ENCODE data around the gene NLRP1. TPM values are rescaled to one million over a fixed set of nuclear protein-coding genes. Genes with fewer than 3 reads are reported as not detected.
A peak's percentile ranks its signal among the peaks of the same experiment; 100 is the strongest.

Gene NLRP1
- total and polyA plus RNA-seq, 9 of the 15 experiments (the other 6 are each of a cell fraction or from before 2014, with no cell fraction given) = 4.0 to 69.4 (median 27.7) TPM

GRCh38 chr17:5532581-5532980 is 51.7 kb downstream of the NLRP1 start:
- no peak for TF ChIP-seq ZNF263 (CRISPR knock-in tag; IDR thresholded peaks at IDR 0.05; ENCODE audit: borderline replicate concordance)
- TF ChIP-seq ZNF586 (CRISPR knock-in tag; conservative IDR thresholded peaks at IDR 0.05) = no peak
- TF ChIP-seq ATF1 (CRISPR knock-in tag; IDR thresholded peaks at IDR 0.05) = no peak
- no peak for TF ChIP-seq ATF1 (tag; IDR thresholded peaks at IDR 0.05)
- TF ChIP-seq EP400 (IDR thresholded peaks at IDR 0.05) = no peak
- no peak for TF ChIP-seq ZNF121 (CRISPR knock-in tag; conservative IDR thresholded peaks at IDR 0.05)
- no peak for TF ChIP-seq CBX2 (IDR thresholded peaks at IDR 0.05; ENCODE audit: insufficient read depth, low read length, poor library complexity, severe bottlenecking)
- no peaks in the 10 kb centered on the region for H4K20me1 ChIP-seq (replicated peaks; ENCODE audit: control insufficient read depth, insufficient read depth, low read length)
- peaks cover 66% of the 10 kb centered on the region; the same call in 2 of the 3 replicates for H3K36me3 ChIP-seq (ENCODE audit: control insufficient read depth, insufficient read depth, low read length)
- no peaks in the 10 kb centered on the region for H3K79me2 ChIP-seq (ENCODE audit: control insufficient read depth, insufficient read depth, low read length)
- in situ Hi-C loops (cut with MboI) (no loop called here), intact Hi-C loops (cut with micrococcal nuclease) (no loop called here)
- 100% methylated on average over 5 of the region's 8 CpGs for WGBS (ENCODE audit: insufficient coverage, low coverage, missing lambda C conversion rate)
- CTCF ChIA-PET (ENCODE audit: low intra/inter-chr PET ratio) = no interaction called here
- H3K9me3 ChIP-seq (replicated peaks; ENCODE audit: control insufficient read depth, insufficient read depth, low read depth, low read length) = no peaks in the 10 kb centered on the region
- H3K27ac ChIP-seq (ENCODE audit: extremely low read depth, low read depth, low read length) = no peak overlapping the region
- no peaks in the 10 kb centered on the region for H3K27me3 ChIP-seq (ENCODE audit: control insufficient read depth in 2 of 2, insufficient read depth in 2 of 2, low read length in 2 of 2)
- FAIRE-seq (no peak), ATAC-seq (no peak), DNase-seq (ENCODE audit: extremely low read depth in 1 of 4, low spot score in 3 of 4) (no peak)
- H2AFZ ChIP-seq (ENCODE audit: low read depth, low read length) = no peak overlapping the region
- no TSS peak for BruUV-seq (replicated peaks)
- no peak overlapping the region for H3K4me2 ChIP-seq (ENCODE audit: insufficient read depth, low read length)
- H3K4me3 ChIP-seq = no peak overlapping the region
- H3K9ac ChIP-seq (ENCODE audit: insufficient read depth in 1 of 2, low read depth in 2 of 2, low read length in 2 of 2) = no peak overlapping the region
- H3K9me1 ChIP-seq (ENCODE audit: control insufficient read depth, insufficient read depth, low read length) = peaks cover 3% of the 10 kb centered on the region
- POLR2A ChIA-PET = interaction anchor here (0.6 kb wide), 1 partner anchor 170 kb away, joined by 4 read pairs; no protein-coding TSS in a partner anchor
- no peaks in the 10 kb centered on the region; a peak in 1 of 5 replicates for H3K4me1 ChIP-seq (replicated peaks in 1 of 2; ENCODE audit: control insufficient read depth in 2 of 2, insufficient read depth in 2 of 2, low read length in 2 of 2)

DNA sequence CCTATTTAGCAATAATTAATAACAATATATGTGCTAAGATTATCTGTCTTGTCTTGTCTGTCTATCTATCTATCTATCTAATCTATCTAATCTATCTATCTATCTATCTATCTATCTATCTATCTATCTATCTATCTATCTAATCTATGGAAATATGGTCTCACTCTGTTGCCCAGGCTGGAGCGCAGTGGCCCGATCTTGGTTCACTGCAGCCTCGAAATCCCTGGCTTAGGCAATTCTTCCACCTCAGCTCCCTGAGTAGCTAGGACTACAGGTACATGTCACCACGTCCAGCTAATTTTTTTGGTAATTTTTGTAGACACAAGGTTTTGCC is 53.3 kb downstream of the NLRP1 start:
- Histone ChIP-seq H3K27ac (ENCODE audit: extremely low read depth, low read depth, low read length) (no peak overlapping the region), H3K9me3 (replicated peaks; ENCODE audit: control insufficient read depth, insufficient read depth, low read depth, low read length) (no peaks in the 10 kb centered on the region), H3K4me1 (replicated peaks in 1 of 2; ENCODE audit: control insufficient read depth in 2 of 2, insufficient read depth in 2 of 2, low read length in 2 of 2) (no peaks in the 10 kb centered on the region; a peak in 1 of 5 replicates), H3K9ac (ENCODE audit: insufficient read depth in 1 of 2, low read depth in 2 of 2, low read length in 2 of 2) (no peak overlapping the region), H3K4me2 (ENCODE audit: insufficient read depth, low read length) (no peak overlapping the region), H2AFZ (ENCODE audit: low read depth, low read length) (no peak overlapping the region), H3K27me3 (ENCODE audit: control insufficient read depth in 2 of 2, insufficient read depth in 2 of 2, low read length in 2 of 2) (no peaks in the 10 kb centered on the region), H3K9me1 (ENCODE audit: control insufficient read depth, insufficient read depth, low read length) (peaks cover 3% of the 10 kb centered on the region), H3K4me3 (no peak overlapping the region), H3K79me2 (ENCODE audit: control insufficient read depth, insufficient read depth, low read length) (no peaks in the 10 kb centered on the region), H3K36me3 (ENCODE audit: control insufficient read depth, insufficient read depth, low read length) (peaks cover 73% of the 10 kb centered on the region; the same call in 2 of the 3 replicates), H4K20me1 (replicated peaks; ENCODE audit: control insufficient read depth, insufficient read depth, low read length) (no peaks in the 10 kb centered on the region)
- FAIRE-seq = no peak
- BruUV-seq (replicated peaks) = no TSS peak
- no peak for TF ChIP-seq POLR3G (IDR thresholded peaks at IDR 0.05; ENCODE audit: extremely low read depth, insufficient read length, insufficient replicate concordance)
- TF ChIP-seq DACH1 (IDR thresholded peaks at IDR 0.05; ENCODE audit: partially characterized antibody) = peak; percentile 99
- no peak for TF ChIP-seq ZNF217 (CRISPR knock-in tag; IDR thresholded peaks at IDR 0.05)
- peak; percentile 69; the same call in 1 of the 2 replicates for TF ChIP-seq MTA1 (IDR thresholded peaks at IDR 0.05; ENCODE audit: borderline replicate concordance)
- TF ChIP-seq TOE1 (IDR thresholded peaks at IDR 0.05; ENCODE audit: borderline replicate concordance) = no peak
- TF ChIP-seq TOE1 (CRISPR knock-in tag; IDR thresholded peaks at IDR 0.05; ENCODE audit: borderline replicate concordance, low read depth) = no peak
- TF ChIP-seq, protein P1, sequence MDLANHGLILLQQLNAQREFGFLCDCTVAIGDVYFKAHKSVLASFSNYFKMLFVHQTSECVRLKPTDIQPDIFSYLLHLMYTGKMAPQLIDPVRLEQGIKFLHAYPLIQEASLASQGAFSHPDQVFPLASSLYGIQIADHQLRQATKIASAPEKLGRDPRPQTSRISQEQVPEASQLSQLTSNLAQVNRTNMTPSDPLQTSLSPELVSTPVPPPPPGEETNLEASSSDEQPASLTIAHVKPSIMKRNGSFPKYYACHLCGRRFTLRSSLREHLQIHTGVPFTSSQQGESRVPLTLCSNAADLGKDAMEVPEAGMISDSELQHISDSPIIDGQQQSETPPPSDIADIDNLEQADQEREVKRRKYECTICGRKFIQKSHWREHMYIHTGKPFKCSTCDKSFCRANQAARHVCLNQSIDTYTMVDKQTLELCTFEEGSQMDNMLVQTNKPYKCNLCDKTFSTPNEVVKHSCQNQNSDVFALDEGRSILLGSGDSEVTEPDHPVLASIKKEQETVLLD (IDR thresholded peaks at IDR 0.05) = peak; percentile 90
- peak; percentile 76; the same call in 1 of the 2 replicates for TF ChIP-seq GATA2 (CRISPR knock-in tag; IDR thresholded peaks at IDR 0.05)
- TF ChIP-seq BCOR (IDR thresholded peaks at IDR 0.05) = peak; percentile 17; the same call in 1 of the 2 replicates
- TF ChIP-seq GATAD2B (IDR thresholded peaks at IDR 0.05; ENCODE audit: borderline replicate concordance) = peak; percentile 89
- POLR2A ChIA-PET = interaction anchor here (1.1 kb wide), 1 partner anchor 26 kb away, joined by 3 read pairs; no protein-coding TSS in a partner anchor
- in situ Hi-C loops (cut with MboI) (no loop called here), intact Hi-C loops (cut with micrococcal nuclease) (no loop called here)
- DNase-seq (ENCODE audit: extremely low read depth in 1 of 4, low spot score in 3 of 4) = no peak
- CTCF ChIA-PET (ENCODE audit: low intra/inter-chr PET ratio) = no interaction called here
- no peak for ATAC-seq
- WGBS (ENCODE audit: insufficient coverage, low coverage, missing lambda C conversion rate) = 98% methylated on average over 4 of the region's 4 CpGs

Measured in K562 (cell line).